Cortex of kidney (tissue), 1 donor: ENCODE results near the gene RBM12.
"Not testable (repeated sequence)": the region's sequence is repeated elsewhere in the genome, so short reads cannot be mapped to it uniquely, and the experiment has no call there.

Experiments
- DNase-seq: peaks from one replicate; lab custom pipeline; 2025; lab: John Stamatoyannopoulos, UW

RBM12 gene

GRCh38 chr20:35698298-35699126, 33.8 kb upstream of the RBM12 start:
- DNase-seq: no peak

GRCh38 chr20:35697696-35698297, 33.1 kb upstream of the RBM12 start:
- DNase-seq: no peak

DNA sequence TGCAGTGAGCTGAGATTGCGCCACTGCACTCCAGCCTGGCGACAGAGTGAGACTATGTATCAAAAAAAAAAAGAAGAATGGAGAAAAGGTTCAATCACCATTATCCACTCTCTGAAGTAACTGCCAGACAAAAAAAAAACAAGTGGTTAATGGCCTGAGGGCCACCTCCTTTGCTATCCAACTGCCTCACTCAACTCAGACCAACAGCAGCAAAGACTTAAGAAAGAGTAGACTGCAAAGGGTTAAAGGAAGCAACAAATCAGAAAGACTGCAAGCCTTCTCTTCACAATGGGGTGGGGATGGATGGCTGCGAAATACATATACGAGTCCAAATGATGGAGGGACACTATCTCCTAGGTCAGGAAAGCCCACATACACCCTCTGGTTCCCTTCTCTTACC, 31.3 kb upstream of the RBM12 start:
- DNase-seq: no peak

DNA sequence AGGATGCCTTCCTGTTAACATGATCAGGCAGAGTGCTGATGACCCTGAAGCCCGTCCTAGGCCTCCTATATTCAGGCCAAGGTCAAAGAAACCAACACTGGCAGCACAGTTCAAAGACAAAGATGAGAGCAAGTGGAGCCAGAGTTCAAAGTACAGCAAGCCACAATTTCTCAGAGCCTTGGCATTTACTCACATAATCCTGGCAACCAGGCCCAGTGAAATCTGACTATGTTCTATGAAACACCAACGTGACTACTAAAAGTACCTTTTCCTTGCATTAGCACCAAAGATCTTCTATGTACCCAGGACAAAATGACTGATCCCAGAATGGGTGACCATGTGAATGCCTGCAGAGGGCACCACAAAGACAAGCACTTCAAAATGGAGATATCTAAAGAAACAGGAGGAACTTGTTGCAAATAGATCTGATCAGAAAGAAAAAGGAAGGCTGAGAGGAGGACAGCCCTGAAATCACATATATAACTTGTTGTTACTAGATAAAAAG, 30.6 kb upstream of the RBM12 start:
- DNase-seq: no peak

GRCh38 chr20:35690265-35690664, 25.6 kb upstream of the RBM12 start:
- no peak for DNase-seq

- not testable (repeated sequence) for DNase-seq
These were observed 22.2 kb upstream of the RBM12 start for GRCh38 chr20:35686872-35687271.

DNA sequence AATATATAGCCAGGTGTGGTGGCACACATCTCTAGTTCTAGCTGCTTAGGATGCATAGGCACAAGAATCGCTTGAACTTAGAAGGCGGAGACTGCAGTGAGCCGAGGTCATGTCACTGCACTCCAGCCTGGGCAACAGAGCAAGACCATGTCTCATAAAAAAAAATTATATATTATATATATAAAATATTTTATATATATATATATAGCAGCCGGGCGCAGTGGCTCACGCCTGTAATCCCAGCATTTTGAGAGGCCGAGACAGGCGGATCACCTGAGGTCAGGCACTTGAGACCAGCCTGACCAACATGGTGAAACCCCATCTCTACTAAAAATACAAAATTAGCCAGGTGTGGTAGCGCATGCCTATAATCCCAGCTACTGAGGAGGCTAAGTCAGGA, 20.7 kb upstream of the RBM12 start:
- DNase-seq: not testable (repeated sequence)

DNA sequence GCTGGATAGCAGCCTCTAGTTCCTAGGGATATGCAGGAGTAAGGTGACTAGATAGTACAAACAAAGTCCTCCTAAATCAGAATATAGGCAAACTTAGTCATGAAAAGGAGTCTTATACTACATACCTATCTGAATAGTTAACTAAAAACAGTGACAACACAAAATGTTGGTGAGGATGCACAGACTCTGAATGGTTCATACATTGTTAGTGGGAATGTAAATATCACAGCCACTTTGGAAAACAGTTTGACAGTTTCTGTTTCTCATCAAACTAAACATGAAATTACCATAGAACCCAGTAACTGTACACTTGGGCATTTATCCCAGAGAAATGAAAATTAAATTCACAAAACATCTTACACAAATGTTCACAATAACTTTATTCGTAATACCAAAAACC, 17.3 kb upstream of the RBM12 start:
- DNase-seq: no peak

GRCh38 chr20:35680452-35681183, 15.9 kb upstream of the RBM12 start:
- no peak for DNase-seq

GRCh38 chr20:35674921-35675320, 10.2 kb upstream of the RBM12 start:
- no peak for DNase-seq

DNA sequence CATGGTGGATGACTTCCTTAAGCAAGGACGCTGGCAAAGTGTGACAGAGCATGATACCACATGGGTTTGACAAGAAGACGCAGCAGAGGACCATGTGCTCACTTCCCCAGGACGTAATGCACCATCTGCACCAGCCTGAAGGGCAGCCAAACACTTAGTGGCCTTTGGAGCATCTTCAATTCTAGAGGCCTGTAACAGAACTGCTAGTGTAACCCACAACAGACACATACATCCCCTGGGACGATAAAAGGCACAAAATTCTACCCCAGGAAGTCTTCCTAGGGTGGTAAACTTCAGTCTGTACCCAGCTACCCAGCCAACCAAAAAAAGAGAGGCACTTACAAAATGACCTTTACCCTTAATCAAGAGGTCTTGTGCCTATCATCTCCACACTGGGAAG, 9.2 kb upstream of the RBM12 start:
- DNase-seq: no peak

DNA sequence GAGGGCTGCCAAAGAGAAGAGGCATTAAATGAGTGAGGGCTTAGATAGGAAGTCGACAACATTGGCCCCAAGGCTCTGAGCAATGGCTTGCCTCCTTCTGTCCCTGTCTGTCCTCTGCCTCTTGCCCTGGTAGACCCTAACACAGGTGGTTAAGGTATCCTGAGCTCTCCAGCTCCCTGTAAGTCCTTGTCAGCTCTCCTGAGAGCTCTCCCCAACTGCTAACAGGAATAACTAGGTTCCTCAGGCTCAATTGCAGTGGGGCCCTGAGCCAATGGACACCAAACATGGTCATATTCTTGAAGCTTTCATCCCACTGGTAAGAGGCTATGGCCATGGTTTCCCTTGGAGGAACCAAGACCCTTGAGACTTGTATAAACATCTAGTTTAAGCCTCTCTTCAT, 5.0 kb upstream of the RBM12 start:
- no peak for DNase-seq

DNA sequence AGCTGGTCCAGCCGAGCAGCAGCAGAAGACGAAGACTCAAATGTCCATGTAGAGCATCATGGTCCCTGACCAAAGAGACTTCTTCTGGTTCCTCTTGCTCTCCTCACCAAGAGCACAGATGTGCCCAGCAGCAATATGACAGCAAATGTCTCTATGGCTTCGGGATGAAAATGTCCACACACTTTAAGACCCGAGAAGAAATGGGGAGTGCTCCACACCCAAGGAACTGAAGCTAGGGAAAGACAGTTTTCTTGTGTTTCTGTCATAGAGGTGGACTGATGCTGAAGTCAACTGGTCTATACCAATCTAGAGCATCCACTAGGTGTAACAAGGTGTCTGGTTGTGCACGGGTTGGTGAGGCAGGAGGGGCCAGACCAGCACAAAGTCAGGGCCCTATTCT, 4.5 kb upstream of the RBM12 start:
- DNase-seq: no peak

- DNase-seq: no peak
These were observed 1.2 kb upstream of the RBM12 start for GRCh38 chr20:35665949-35666288.

DNA sequence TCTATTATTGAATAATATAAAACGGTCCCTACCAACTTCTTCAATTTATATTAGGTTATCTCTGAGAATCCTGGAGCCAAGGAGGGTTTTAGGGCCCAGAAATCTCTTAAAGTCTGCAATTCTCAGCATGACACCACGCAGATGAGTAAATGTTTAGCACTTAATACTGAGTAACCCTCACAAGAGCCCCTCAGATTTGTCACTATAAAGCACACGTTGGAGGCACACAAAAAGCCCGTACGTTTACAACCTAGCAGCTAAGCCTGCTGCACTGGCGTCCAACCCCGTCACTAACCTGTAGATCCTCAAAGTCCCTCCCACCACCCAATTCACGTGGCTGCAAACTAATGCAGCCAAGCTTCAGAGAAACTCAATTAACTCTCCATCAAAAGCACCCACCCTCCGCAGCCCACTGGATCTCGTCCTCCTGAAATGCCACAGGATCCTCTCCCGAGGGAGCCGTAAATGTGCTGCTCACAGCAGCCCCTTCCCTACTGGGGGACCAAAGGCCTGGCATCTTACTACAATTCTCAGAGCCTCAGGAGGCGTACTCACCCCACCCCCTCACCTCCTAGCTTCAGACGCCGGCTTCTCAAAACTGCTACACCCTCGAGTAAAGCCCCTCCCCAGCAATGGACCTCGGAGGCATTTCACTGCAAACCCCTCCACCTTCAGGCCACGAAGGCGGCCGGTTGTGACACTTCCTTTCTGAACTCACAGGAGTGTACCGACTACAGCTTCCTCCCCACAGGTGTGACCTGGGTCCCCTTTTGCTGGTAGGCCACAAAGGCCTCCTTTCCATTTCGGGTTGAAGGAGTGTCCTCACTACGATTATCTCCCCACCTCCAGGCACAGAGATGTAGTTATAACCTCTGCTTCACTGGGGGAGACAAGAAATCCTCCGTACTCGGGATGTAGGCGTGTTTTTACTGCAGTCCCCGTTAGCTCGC, 909 bp downstream of the RBM12 start:
- no peak for DNase-seq

DNA sequence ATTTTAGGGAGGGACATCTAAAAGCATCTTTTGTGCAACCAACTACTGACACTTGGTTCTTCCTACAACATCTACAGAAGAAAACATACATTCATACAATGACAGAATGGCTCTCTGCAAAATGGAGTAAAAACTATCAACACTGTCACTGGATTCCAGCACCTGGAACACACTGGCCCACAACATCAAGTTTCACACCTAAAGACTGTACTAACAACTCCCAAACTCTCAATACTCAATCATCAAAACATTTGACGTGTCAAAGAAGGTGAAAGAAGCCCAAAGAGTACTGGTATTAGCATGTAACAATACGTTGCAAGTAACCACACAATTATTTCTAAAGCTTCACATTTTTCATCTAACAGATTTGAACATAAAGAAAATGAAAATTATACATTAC, 2.1 kb downstream of the RBM12 start:
- DNase-seq: no peak

GRCh38 chr20:35661908-35662307, 2.8 kb downstream of the RBM12 start:
- DNase-seq: no peak

- DNase-seq: no peak
These were observed 3.6 kb downstream of the RBM12 start for GRCh38 chr20:35661053-35661452.

GRCh38 chr20:35660122-35660937, 4.4 kb downstream of the RBM12 start:
- DNase-seq: no peak

DNA sequence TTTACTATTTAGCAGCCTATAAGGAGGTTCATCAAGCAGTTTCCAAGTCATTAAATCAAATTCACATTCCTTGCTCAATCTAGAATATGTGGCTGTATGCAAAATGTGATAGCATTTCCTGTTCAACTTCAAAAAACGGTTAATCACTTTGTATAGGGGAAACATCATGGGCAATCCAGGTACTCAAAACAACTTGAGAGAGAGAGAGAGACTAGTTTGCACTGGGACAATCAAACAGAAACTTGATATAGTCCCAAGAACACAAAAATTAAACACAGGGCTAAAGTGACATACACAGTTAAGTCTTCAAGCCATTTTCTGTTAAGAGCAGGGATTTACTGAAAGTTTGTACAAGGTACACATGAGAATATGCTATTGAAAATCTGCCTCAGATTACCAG, 7.4 kb downstream of the RBM12 start:
- no peak for DNase-seq

- no peak for DNase-seq
These were observed 10.3 kb downstream of the RBM12 start for GRCh38 chr20:35654415-35654814.
